ENCODE results near the gene PARD6G.

Gene PARD6G

GRCh38 chr18:80137137-80137536 lies 110.2 kb downstream of the PARD6G start:
- DNase-seq, result no peak

- DNase-seq, result no peak
Observed at GRCh38 chr18:80136679-80137078, 110.6 kb downstream of the PARD6G start.

- no peak for DNase-seq
Observed at GRCh38 chr18:80135136-80135535, 112.2 kb downstream of the PARD6G start.

GRCh38 chr18:80133124-80133523 lies 114.2 kb downstream of the PARD6G start:
- no peak for DNase-seq

- DNase-seq, result no peak
Observed at GRCh38 chr18:80132180-80132812, 115.0 kb downstream of the PARD6G start.

- DNase-seq, result no peak
Observed at GRCh38 chr18:80130555-80130954, 116.8 kb downstream of the PARD6G start.

- no peak for DNase-seq
Observed at GRCh38 chr18:80129672-80130367, 117.5 kb downstream of the PARD6G start.

GRCh38 chr18:80127635-80128034 lies 119.7 kb downstream of the PARD6G start:
- DNase-seq, result no peak

- no peak for DNase-seq
Observed at GRCh38 chr18:80126797-80127196, 120.5 kb downstream of the PARD6G start.

- no peak for DNase-seq
Observed at GRCh38 chr18:80124131-80124530, 123.2 kb downstream of the PARD6G start.

GRCh38 chr18:80120932-80121331 lies 126.4 kb downstream of the PARD6G start:
- no peak for DNase-seq

GRCh38 chr18:80119111-80119510 lies 128.2 kb downstream of the PARD6G start:
- DNase-seq, result no peak

GRCh38 chr18:80115035-80115434 lies 132.3 kb downstream of the PARD6G start:
- DNase-seq, result no peak

- DNase-seq, result no peak
Observed at GRCh38 chr18:80112624-80113248, 134.6 kb downstream of the PARD6G start.

- peak; percentile 32 for DNase-seq
Observed at GRCh38 chr18:80109676-80110078, 137.6 kb downstream of the PARD6G start.

GRCh38 chr18:80108739-80109675 lies 138.3 kb downstream of the PARD6G start, which contains the start of gene ADNP2:
Gene ADNP2 (plus strand): TSS chr18:80109262. CDS start chr18:80117543, 8,281 bp downstream.
- DNase-seq, result peak; percentile 76

- DNase-seq, result no peak
Observed at GRCh38 chr18:80108121-80108536, 139.2 kb downstream of the PARD6G start.

GRCh38 chr18:80107426-80107825 lies 139.9 kb downstream of the PARD6G start:
- DNase-seq, result no peak
